HepG2 (cell line): ENCODE measurements around the gene TNFRSF18. TPM values are rescaled to one million over a fixed set of nuclear protein-coding genes. Genes with fewer than 3 reads are reported as not detected.

ENCODE experiments used
- AHR ChIP-seq: IDR thresholded peaks from 2 replicates; pipeline ENCODE4 v1.6.1; 2018; ENCODE audit warnings: missing genetic modification reagents, missing compliant biosample characterization
- GABPB1 ChIP-seq: IDR thresholded peaks from 2 replicates; pipeline ENCODE4 v1.6.1; 2016; ENCODE audit warnings: mild to moderate bottlenecking, missing genetic modification reagents, moderate library complexity, missing compliant biosample characterization
- KAT8 ChIP-seq: IDR thresholded peaks from 2 replicates; pipeline ENCODE4 v1.6.1; 2016; ENCODE audit warnings: missing genetic modification reagents, missing compliant biosample characterization
- KDM5B ChIP-seq: sonication (generic); formaldehyde crosslinking; IDR thresholded peaks from 2 replicates; pipeline ENCODE4 v1.4.0; 2020; ENCODE audit warnings: missing genetic modification reagents, mild to moderate bottlenecking, borderline replicate concordance
- KLF12 ChIP-seq: sonication (generic); formaldehyde crosslinking; IDR thresholded peaks from 2 replicates; pipeline ENCODE4 v1.4.0; 2020; ENCODE audit warnings: missing genetic modification reagents, borderline replicate concordance
- MXD4 ChIP-seq: IDR thresholded peaks from 2 replicates; pipeline ENCODE4 v1.6.1; 2016; ENCODE audit warnings: mild to moderate bottlenecking, missing biosample characterization, missing genetic modification reagents
- NCOA1 ChIP-seq: sonication (generic); formaldehyde crosslinking; IDR thresholded peaks from 2 replicates; pipeline ENCODE4 v1.9.0; 2021; ENCODE audit warnings: missing genetic modification reagents
- ONECUT2 ChIP-seq: sonication (generic); formaldehyde crosslinking; IDR thresholded peaks from 2 replicates; pipeline ENCODE4 v1.4.0; 2020; ENCODE audit warnings: missing genetic modification reagents
- PRDM10 ChIP-seq: sonication (generic); formaldehyde crosslinking; IDR thresholded peaks from 2 replicates; pipeline ENCODE4 v1.4.0; 2020; ENCODE audit warnings: low read depth, missing genetic modification reagents
- PRPF4 ChIP-seq: fragments of 200-400 bp; formaldehyde crosslinking; IDR thresholded peaks from 2 replicates; pipeline ENCODE4 v1.6.1; 2016; ENCODE audit warnings: low read length, low read depth; ENCODE audit not compliant: poor library complexity, severe bottlenecking
- ZGPAT ChIP-seq: IDR thresholded peaks from 2 replicates; pipeline ENCODE4 v1.6.1; 2016; ENCODE audit warnings: mild to moderate bottlenecking
- ZNF142 ChIP-seq: sonication (generic); formaldehyde crosslinking; IDR thresholded peaks from 2 replicates; pipeline ENCODE4 v1.4.0; 2020; ENCODE audit warnings: missing genetic modification reagents
- ZNF3 ChIP-seq: IDR thresholded peaks from 2 replicates; pipeline ENCODE4 v1.7.0; 2017; ENCODE audit warnings: inconsistent platforms
- ZNF354B ChIP-seq: sonication (generic); formaldehyde crosslinking; IDR thresholded peaks from 2 replicates; pipeline ENCODE4 v1.8.0; 2022; ENCODE audit warnings: mild to moderate bottlenecking, missing genetic modification reagents
- ZNF451 ChIP-seq: sonication (generic); formaldehyde crosslinking; IDR thresholded peaks from 2 replicates; pipeline ENCODE4 v1.5.0; 2020; ENCODE audit warnings: mild to moderate bottlenecking, missing genetic modification reagents
- ZNF775 ChIP-seq: sonication (generic); formaldehyde crosslinking; IDR thresholded peaks from 2 replicates; pipeline ENCODE4 v1.4.0; 2020; ENCODE audit warnings: missing genetic modification reagents, mild to moderate bottlenecking, moderate library complexity, borderline replicate concordance
- polyA plus RNA-seq, 8 experiments: library from polyadenylated mRNA; depleted of rRNA in 3 of 8; stranded (reverse) in 7 of 8; unstranded in 1 of 8; fragments of >200 nt; fragmentation: Illumina TruSeq in 4 of 8; extraction: Trizol in 4 of 8; gene quantifications; 2 replicates each; pipeline versions ENCODE4 v1.2.1 to v1.2.3, GENCODE V29; 2011 to 2016; ENCODE audit warnings: low read depth in 4 of 8, missing spikeins in 1 of 8, mixed read lengths in 1 of 8; ENCODE audit not compliant: insufficient read depth in 1 of 8
- total RNA-seq, 5 experiments: library from RNA; depleted of rRNA; stranded (reverse); fragments of >200 nt; fragmentation: Illumina TruSeq; extraction: Trizol; gene quantifications; 2 replicates each; pipeline ENCODE4 v1.2.3, GENCODE V29; 2016; ENCODE audit warnings: low read depth in 1 of 5

The TNFRSF18 gene
- total and polyA plus RNA-seq, 2 of the 13 experiments (the other 11 are each of a cell fraction or from before 2014, with no cell fraction given): not detected

GRCh38 chr1:1167841-1168450 lies 38.4 kb downstream of the TNFRSF18 start (continued):
- TF ChIP-seq PRDM10 (0 out of 2 replicates have a peak, but pooled peaks have one; percentile 2), NCOA1 (CRISPR knock-in tag) (no peak), ZNF142 (CRISPR knock-in tag) (no peak), AHR (no peak), KLF12 (0 out of 2 replicates have a peak, but pooled peaks have one; percentile 6), GABPB1 (peak; percentile 57; the same call in 1 of the 2 replicates), PRPF4 (no peak), ZNF3 (CRISPR knock-in tag) (no peak), KAT8 (CRISPR knock-in tag) (no peak), ZNF775 (CRISPR knock-in tag) (no peak), ZNF354B (CRISPR knock-in tag) (no peak), KDM5B (0 out of 2 replicates have a peak, but pooled peaks have one; percentile 31), ONECUT2 (CRISPR knock-in tag) (no peak), ZNF451 (CRISPR knock-in tag) (peak; percentile 59; the same call in 1 of the 2 replicates), MXD4 (CRISPR knock-in tag) (no peak), ZGPAT (peak; percentile 2; the same call in 1 of the 2 replicates)
